Stomach (tissue), 9 donors: ENCODE results near the gene ERF. TPM values are rescaled to one million over a fixed set of nuclear protein-coding genes. Genes with fewer than 3 reads are reported as not detected.
"Not testable (repeated sequence)": the region's sequence is repeated elsewhere in the genome, so short reads cannot be mapped to it uniquely, and the experiment has no call there.

Experiments
- DNase-seq, 2 donors: peaks; one replicate each; pipeline versions ENCODE4 v3.0.0 to v3.0.0-alpha.2; 2013 to 2019
- H3K27ac ChIP-seq, 5 donors: fragments of 200-600 bp in 4 of 5; sonication (generic) in 4 of 5; one replicate each; pipeline ENCODE4 v1.5.1; 2013 to 2019; ENCODE audit warnings: mild to moderate bottlenecking in 1 of 5, moderate library complexity in 1 of 5
- H3K27me3 ChIP-seq, 3 donors: fragments of 200-600 bp; sonication (generic); one replicate each; pipeline ENCODE4 v1.5.1; 2017 to 2019; ENCODE audit warnings: mixed run types in 1 of 3
- H3K36me3 ChIP-seq, 4 donors: fragments of 200-600 bp; sonication (generic); 1 replicate in 3 of 4; 2 replicates in 1 of 4; pipeline ENCODE4 v1.5.1; 2016 to 2019
- H3K4me1 ChIP-seq, 4 donors: fragments of 200-600 bp; sonication (generic); one replicate each; pipeline ENCODE4 v1.5.1; 2016 to 2019
- H3K4me3 ChIP-seq, 4 donors: fragments of 200-600 bp; sonication (generic) in 3 of 4; one replicate each; pipeline ENCODE4 v1.5.1; 2016 to 2019; ENCODE audit warnings: mild to moderate bottlenecking in 1 of 4
- H3K9me3 ChIP-seq, 4 donors: fragments of 200-600 bp; sonication (generic); one replicate each; pipeline ENCODE4 v1.5.1; 2016 to 2019
- EP300 ChIP-seq: sonication (generic); formaldehyde crosslinking; IDR thresholded peaks from one replicate; pipeline ENCODE4 v1.6.1; 2017; ENCODE audit warnings: antibody characterized with exemption
- POLR2A ChIP-seq, 4 donors: fragments of 450-650 bp; IDR thresholded peaks; one replicate each; pipeline ENCODE4 v1.6.1; 2016; ENCODE audit warnings: antibody characterized with exemption in 4 of 4, control low read depth in 2 of 4, mild to moderate bottlenecking in 1 of 4, moderate library complexity in 1 of 4
- POLR2AphosphoS5 ChIP-seq, 3 donors: sonication (generic); formaldehyde crosslinking; IDR thresholded peaks; one replicate each; pipeline ENCODE4 v1.6.1; 2016; ENCODE audit warnings: antibody characterized with exemption in 3 of 3
- WGBS, 5 donors: extraction: QIAGEN DNeasy Blood & Tissue Kit in 3 of 5; methylation state at CpG; one replicate each; pipeline versions ENCODE4 v1.1.5 to v1.1.7; 2013 to 2018; 5-methylcytosine and 5-hydroxymethylcytosine counted together
- intact Hi-C: fragments of 100-400 bp; cut with DNase I; formaldehyde crosslinking; loops from one replicate; pipeline ENCODE4 v1.15.1; 2023; ENCODE audit warnings: low total_unique reads
- polyA plus RNA-seq, 3 donors: library from polyadenylated mRNA; stranded (reverse); fragments of 200-250 nt; gene quantifications; one replicate each; pipeline ENCODE4 v1.2.3, GENCODE V29; 2013
- total RNA-seq, 5 donors: library from RNA; depleted of rRNA; stranded (reverse); fragments of >200 nt; gene quantifications; one replicate each; pipeline versions ENCODE4 v1.1.0 to v1.2.3, GENCODE V29; 2014 to 2016
- TF ChIP-seq, protein P1 (sequence below), 7 experiments: fragments of 450-650 bp in 4 of 7; fragments of 200-600 bp in 3 of 7; sonication (generic) in 3 of 7; IDR thresholded peaks; one replicate each; pipeline ENCODE4 v1.5.1; 2016 to 2019; ENCODE audit warnings: antibody characterized with exemption in 7 of 7, control low read depth in 2 of 7, mild to moderate bottlenecking in 1 of 7
- donor health status: healthy with polysubstance abuse.
- donor health status: Bipolar disorder and iron deficiency.
- donor health status: healthy.

The ERF gene
- total and polyA plus RNA-seq, 8 donors: 11.6 to 118 (median 30.8) TPM

DNA sequence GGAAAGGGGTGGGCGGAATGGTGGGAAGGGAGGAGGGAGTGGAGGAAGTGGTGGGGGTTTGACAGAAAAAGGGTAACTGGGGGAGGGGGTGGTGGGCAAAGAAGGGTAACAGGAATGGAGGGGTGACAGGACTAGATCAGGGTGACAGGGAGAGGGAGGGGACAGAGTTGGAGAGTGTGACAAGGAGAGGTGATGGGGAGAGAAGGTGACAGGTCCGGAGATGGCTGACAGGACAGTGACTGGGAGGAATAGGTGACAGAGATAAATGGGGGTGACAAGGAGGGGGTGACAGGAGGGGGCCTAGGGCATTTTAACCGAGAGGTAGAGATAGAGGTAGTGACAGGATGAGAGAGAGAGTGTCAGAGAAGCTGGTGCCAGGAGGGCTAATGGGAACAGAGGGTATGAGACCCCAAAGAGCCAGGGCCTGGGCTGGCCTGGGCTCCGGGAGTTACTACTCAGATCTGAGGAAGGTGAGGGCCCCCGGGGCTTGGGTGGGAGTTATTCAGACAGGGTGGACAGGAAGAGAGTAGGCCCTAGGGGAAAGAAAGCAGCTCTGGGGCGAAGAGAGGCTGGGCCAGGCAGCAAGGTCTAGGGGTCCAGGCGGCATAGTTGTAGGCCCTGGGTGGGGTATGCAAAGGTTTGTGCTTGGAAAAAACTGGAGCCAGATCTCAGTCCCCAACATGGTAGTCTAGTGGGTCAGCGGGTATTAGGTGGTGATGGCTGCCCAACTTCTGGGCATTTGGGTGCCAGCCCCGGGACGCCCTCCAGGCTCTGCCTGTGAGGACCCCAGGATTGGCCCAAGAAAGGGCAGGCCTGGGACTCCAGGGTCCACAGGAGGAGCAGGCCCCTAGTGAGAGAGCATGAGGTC is 14.8 kb upstream of the ERF start:
- no peak for TF ChIP-seq POLR2A (IDR thresholded peaks at IDR 0.05)
- TF ChIP-seq, protein P1, sequence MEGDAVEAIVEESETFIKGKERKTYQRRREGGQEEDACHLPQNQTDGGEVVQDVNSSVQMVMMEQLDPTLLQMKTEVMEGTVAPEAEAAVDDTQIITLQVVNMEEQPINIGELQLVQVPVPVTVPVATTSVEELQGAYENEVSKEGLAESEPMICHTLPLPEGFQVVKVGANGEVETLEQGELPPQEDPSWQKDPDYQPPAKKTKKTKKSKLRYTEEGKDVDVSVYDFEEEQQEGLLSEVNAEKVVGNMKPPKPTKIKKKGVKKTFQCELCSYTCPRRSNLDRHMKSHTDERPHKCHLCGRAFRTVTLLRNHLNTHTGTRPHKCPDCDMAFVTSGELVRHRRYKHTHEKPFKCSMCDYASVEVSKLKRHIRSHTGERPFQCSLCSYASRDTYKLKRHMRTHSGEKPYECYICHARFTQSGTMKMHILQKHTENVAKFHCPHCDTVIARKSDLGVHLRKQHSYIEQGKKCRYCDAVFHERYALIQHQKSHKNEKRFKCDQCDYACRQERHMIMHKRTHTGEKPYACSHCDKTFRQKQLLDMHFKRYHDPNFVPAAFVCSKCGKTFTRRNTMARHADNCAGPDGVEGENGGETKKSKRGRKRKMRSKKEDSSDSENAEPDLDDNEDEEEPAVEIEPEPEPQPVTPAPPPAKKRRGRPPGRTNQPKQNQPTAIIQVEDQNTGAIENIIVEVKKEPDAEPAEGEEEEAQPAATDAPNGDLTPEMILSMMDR (IDR thresholded peaks at IDR 0.05): no peak
- TF ChIP-seq POLR2AphosphoS5 (IDR thresholded peaks at IDR 0.05): no peak
- no peak for TF ChIP-seq EP300
- WGBS, 5 donors: 19 to 29% (median 21%) methylated on average over 10 of the region's 10 CpGs
- no peaks in the 10 kb centered on the region for H3K9me3 ChIP-seq
- DNase-seq: peak in 1 of 2 donors; percentile 50
- peaks cover 29 to 33% (median 31%) of the 10 kb centered on the region in 4 donors for H3K36me3 ChIP-seq
- H3K4me3 ChIP-seq: peak overlapping the region; percentile 61 to 73 (median 62)
- peak overlapping the region; percentile 84 to 99 (median 97) for H3K27ac ChIP-seq
- H3K27me3 ChIP-seq: no peaks in the 10 kb centered on the region
- H3K4me1 ChIP-seq: peaks cover 23 to 53% (median 42%) of the 10 kb centered on the region in 4 donors
- intact Hi-C loops: no loop called here

DNA sequence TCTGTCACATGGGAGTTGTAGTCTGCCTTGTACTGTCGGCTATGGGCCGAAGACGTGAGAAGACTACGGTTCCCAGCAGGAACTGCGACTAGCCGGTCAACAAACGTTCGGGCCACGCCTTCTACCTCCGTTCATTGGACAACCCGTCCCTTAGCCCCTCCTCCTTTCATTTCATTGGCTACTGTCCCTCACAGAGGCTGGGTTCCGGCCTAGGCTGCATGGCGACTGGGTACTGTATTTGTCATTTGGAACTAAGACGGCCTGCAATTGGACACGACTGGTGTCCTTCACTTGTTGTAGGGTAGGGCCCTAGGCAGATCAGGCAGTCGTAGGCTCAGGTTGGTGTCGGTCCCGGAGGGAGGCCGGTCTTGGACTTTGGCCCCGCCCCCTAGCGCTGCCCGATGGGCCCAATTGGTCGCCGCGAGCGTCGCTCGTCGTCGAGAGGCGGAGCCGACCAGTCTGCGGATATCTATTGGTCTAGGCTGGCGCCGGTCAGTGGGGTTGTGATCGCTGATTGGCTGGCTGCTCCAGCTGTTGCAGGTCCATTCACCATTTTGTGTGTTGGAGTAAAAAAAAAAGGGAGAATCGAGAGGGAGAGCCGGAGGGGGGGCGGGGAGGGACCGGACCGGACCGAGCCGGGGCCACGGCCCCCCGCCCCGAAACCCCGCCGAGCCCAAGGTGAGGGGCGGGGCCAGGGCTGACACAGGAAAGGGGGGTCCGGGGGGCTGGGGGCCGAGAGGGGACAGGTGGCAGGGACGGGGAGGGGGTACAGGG is 14.0 kb upstream of the ERF start, which contains the start of gene CIC:
Gene CIC (plus strand): TSS at position 549 of the 774 bp plus-strand sequence. CDS start 2,532 bp downstream, outside the sequence.
- DNase-seq: peak; percentile 100
- intact Hi-C loops: no loop called here
- no peaks in the 10 kb centered on the region for H3K27me3 ChIP-seq
- H3K27ac ChIP-seq: peak within 1 kb of the TSS; percentile 93 to 100 (median 99)
- 0 to 1% (median 1%) methylated on average over 43 to 52 of the region's 52 CpGs for WGBS, 5 donors
- H3K4me1 ChIP-seq: peaks cover 23 to 44% (median 34%) of the 10 kb centered on the region in 4 donors
- peak within 1 kb of the TSS; percentile 61 to 73 (median 62) for H3K4me3 ChIP-seq
- no peak for TF ChIP-seq POLR2A (IDR thresholded peaks at IDR 0.05)
- TF ChIP-seq POLR2AphosphoS5 (IDR thresholded peaks at IDR 0.05): peak; percentile 3 to 35 (median 23)
- no peaks in the 10 kb centered on the region for H3K9me3 ChIP-seq
- peaks cover 21 to 25% (median 23%) of the 10 kb centered on the region in 4 donors for H3K36me3 ChIP-seq

DNA sequence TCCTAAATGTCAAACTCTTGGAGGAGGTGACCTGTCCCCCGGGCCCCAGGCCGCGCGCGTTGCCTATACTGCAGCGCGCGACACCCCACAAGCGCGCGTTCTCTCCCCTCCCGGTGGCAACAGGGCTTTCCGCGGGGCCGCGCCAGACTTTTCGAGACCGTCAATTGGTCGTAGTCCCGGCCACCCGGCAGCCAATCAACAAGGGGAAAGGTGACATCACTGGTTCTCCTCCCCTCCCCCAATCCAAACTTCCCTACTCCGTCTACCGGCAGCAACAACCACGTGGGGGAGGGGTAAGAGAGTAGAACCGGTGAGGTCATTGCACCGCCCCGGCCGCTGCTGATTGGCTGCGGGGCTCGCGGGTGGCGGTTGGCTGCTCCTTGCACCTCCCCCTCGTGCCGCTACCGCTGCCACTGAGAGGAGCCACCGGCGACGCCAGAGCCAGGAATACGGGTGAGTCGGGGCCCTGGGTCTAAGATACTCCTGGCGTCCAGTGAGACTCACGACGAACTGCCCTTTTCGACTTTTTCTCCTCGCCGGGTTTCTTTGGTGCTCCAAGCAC is 13.3 kb upstream of the ERF start:
- TF ChIP-seq, protein P1 (IDR thresholded peaks at IDR 0.05): peak in 1 of 7 experiments; percentile 2
- TF ChIP-seq POLR2A (IDR thresholded peaks at IDR 0.05) (peak in 2 of 4 donors; percentile 77 to 96), POLR2AphosphoS5 (IDR thresholded peaks at IDR 0.05) (peak; percentile 79 to 86 (median 85)), EP300 (peak; percentile 50)
- DNase-seq: peak; percentile 99 to 100
- Histone ChIP-seq H3K36me3 (peaks cover 14 to 18% (median 16%) of the 10 kb centered on the region in 4 donors), H3K27ac (peak overlapping the region; percentile 93 to 100 (median 99)), H3K4me3 (peak overlapping the region; percentile 40 to 71 (median 54)), H3K9me3 (no peaks in the 10 kb centered on the region), H3K4me1 (peaks cover 23 to 42% (median 31%) of the 10 kb centered on the region in 4 donors), H3K27me3 (no peaks in the 10 kb centered on the region)
- 0 to 2% (median 1%) methylated on average over 18 to 46 of the region's 46 CpGs for WGBS, 5 donors
- intact Hi-C loops: no loop called here

DNA sequence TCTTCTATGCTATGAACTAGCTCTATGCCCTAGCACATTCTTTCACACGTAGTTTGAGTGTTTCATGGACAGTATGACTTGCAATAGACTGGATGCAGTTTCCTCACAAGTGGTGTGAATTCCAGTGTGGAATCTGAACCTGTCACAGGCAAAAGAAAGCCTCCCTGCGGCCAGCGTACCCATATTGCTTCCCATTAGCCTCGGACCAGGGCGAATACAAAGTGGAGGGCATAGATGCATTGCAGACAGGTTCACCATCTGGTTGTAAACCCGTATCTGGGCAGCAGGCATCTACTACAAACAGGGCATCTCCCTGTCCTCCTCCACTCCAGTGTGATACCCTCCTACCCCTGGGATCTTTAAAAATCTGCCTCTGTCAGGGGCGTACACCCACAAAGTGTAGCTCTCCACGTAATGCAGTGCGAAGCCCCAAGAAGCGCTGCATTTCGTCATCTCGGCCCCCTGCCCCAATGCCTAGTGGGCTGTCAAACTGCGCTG is 12.8 kb upstream of the ERF start:
- H3K4me3 ChIP-seq: peak overlapping the region; percentile 40 to 71 (median 54)
- H3K4me1 ChIP-seq: peaks cover 23 to 42% (median 31%) of the 10 kb centered on the region in 4 donors
- H3K27me3 ChIP-seq: no peaks in the 10 kb centered on the region
- H3K27ac ChIP-seq: peak overlapping the region; percentile 72 to 100 (median 99)
- peaks cover 9 to 13% (median 11%) of the 10 kb centered on the region in 4 donors for H3K36me3 ChIP-seq
- intact Hi-C loops: no loop called here
- no peaks in the 10 kb centered on the region for H3K9me3 ChIP-seq
- no peak for DNase-seq
- TF ChIP-seq POLR2A (IDR thresholded peaks at IDR 0.05): no peak
- TF ChIP-seq EP300: no peak
- TF ChIP-seq, protein P1 (IDR thresholded peaks at IDR 0.05): no peak
- no peak for TF ChIP-seq POLR2AphosphoS5 (IDR thresholded peaks at IDR 0.05)
- 6 to 12% (median 8%) methylated on average over 13 of the region's 13 CpGs for WGBS, 5 donors

DNA sequence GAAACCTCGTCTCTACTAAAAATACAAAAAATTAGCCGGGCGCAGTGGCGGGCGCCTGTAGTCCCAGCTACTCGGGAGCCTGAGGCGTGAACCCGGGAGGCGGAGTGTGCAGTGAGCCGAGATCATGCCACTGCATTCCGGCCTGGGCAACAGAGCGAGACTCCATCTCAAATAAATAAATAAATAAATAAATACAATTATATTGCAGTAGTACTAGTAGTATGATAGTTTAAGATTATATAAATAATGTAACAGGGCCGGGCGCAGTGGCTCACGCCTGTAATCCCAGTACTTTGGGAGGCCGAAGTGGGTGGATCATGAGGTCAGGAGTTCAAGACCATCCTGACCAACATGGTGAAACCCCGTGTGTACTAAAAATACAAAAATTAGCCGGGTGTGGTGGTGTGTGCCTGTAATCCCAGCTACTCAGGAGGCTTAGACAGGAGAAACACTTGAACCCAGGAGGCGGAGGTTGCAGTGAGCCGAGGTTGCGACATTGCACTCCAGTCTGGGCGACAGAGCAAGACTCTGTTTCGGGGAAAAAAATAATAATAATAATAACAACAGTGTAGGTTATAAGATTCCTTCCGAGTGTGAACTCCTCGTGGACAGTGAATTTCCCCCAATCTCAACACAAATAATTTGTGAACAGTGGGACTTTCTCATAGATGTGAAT is 12.1 kb upstream of the ERF start:
- H3K4me1 ChIP-seq: peaks cover 23 to 38% (median 30%) of the 10 kb centered on the region in 4 donors
- DNase-seq, intact Hi-C loops, H3K27me3 ChIP-seq, H3K36me3 ChIP-seq, H3K4me3 ChIP-seq, H3K9me3 ChIP-seq: not testable (repeated sequence)
- H3K27ac ChIP-seq: peak overlapping the region in 2 of 5 donors; percentile 99 to 100
- WGBS, 5 donors: 91 to 95% (median 93%) methylated on average over 21 to 25 of the region's 25 CpGs

DNA sequence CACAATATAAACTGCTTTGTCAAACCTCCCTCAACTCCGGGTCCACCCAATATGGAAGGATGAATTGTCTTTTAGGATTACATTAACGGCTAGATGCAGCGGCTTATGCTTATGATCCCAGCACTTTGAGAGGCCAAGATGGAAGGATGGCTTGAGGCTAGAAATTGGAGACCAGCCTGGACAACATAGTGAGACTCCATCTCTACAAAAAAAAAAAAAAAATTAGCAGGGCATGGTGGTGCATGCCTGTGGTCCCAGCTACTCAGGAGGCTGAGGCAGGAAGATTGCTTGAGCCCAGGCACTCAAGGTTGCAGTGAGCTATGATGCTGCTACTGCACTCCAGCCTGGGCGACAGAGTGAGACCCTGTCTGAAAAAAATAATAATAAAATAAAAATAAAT is 11.2 kb upstream of the ERF start:
- H3K27ac ChIP-seq, DNase-seq, H3K27me3 ChIP-seq, H3K36me3 ChIP-seq, H3K4me3 ChIP-seq, H3K9me3 ChIP-seq, intact Hi-C loops: not testable (repeated sequence)
- peaks cover 20 to 28% (median 22%) of the 10 kb centered on the region in 4 donors for H3K4me1 ChIP-seq
- 90 to 93% (median 92%) methylated on average over 4 of the region's 4 CpGs for WGBS, 5 donors
